Activated effector memory CD4-positive, alpha-beta T cell treated with anti-CD3 and anti-CD28 coated beads, Interleukin-2, amount 50 U/mL, for 16 hours (primary cell): ENCODE results near the gene CETP.

ENCODE experiments used
- DNase-seq: peaks from one replicate; pipeline ENCODE4 v3.0.0-alpha.2; 2020

The CETP gene

GRCh38 chr16:57023541-57024249 lies 61.9 kb downstream of the CETP start:
- peak; percentile 91 for DNase-seq

- peak; percentile 62 for DNase-seq
These were observed 63.3 kb downstream of the CETP start for GRCh38 chr16:57024894-57025680.

GRCh38 chr16:57025941-57026777 lies 64.4 kb downstream of the CETP start:
- DNase-seq = peak; percentile 57

GRCh38 chr16:57026778-57027062 lies 65.0 kb downstream of the CETP start:
- DNase-seq = peak; percentile 55

- DNase-seq = no peak
These were observed 65.3 kb downstream of the CETP start for GRCh38 chr16:57027067-57027466.

DNA sequence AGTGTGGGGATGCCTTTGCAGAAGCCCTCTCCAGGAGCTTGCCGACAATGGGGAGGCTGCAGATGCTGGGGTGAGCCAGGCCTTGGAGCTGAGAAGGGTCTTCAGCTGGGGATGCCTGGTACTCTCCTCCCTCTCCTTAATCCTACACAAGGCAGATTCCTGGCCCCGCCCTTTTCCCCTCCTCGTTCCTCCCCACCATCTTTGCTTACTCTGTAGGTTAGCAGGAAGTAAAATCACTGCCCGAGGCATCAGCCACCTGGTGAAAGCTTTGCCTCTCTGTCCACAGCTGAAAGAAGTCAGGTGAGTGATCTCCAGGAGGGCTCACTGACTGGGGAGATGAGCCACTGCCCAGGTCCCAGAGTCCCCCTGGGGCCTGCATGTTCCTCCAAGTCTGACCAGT lies 66.3 kb downstream of the CETP start:
- DNase-seq = peak; percentile 58

- DNase-seq = peak; percentile 43
These were observed 67.7 kb downstream of the CETP start for GRCh38 chr16:57029161-57030160.

DNA sequence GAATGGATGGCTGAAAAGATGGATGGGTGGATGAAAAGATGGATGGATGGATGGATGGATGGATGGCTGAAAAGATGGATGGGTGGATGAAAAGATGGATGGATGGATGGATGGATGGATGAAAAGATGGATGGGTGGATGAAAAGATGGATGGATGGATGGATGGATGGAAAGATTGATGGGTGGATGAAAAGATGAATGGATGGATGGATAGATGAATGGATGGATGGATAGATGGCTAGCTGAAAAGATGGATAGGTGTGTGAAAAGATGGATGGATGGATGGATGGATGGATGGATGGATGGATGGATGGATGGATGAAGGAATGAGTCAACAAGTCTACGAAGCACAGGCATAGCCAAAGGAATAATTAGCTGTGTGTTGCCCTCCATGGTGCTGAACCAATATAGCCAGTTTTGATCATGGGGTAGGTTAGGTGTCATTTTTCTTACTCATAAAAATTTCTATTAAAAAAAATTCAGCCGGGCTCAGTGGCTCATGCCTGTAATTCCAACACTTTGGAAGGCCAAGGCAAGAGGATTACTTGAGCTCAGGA lies 68.7 kb downstream of the CETP start:
- no peak for DNase-seq

DNA sequence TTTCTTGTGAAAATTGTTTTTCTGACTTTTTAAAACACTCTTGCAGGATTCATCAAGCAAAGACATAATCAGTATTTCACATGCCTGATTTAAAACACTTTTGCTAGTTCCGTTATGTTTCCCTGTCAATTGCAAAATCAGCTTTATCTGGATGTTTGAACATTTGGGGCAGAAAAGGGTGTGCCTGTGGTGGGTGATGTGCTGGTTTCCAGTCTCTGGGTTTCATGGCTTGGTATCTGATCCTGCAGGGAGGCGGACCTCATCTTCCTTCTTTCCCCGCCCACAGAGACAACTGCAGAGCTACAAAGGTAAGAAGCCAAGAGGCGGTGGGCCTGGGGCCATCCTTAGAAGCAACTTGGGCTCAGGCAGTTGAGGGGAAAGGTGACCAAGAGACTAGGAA lies 69.4 kb downstream of the CETP start:
- DNase-seq = peak; percentile 51

DNA sequence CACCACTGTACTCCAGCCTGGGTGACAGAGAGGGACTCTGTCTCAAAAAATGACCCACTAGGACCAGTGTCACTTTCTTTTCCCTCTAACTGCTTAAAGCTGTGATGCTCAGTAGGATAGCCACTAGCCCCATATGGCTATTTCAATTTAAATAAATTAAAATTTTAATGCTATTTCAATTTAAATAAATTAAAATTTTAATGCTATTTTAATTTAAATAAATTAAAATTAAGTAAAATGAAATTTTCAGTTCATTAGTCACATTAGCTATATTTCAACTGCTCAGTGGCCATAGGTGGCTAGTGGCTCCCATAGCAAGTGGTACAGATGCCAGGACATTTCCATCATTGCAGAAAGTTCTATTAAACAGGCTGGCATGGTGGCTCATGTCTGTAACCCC lies 70.6 kb downstream of the CETP start:
- no peak for DNase-seq

DNA sequence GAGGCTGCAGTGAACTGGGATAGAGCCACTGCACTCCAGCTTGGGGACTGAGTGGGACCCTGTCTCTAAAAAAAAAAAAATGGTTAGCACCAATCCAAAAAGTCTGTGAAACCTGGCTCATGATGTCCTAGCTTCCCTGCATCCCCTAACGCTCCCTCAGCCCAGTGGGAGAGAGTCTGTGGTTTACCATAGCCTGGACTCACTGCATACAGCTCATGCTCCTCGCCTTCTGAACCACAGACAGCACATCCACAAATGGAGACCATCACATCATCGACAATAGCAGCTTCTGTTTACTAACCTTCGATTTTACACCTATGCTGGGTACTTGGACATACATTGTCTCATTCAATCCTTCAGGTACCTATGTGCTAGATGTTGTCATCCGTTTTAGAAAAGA lies 71.2 kb downstream of the CETP start:
- no peak for DNase-seq
